GM23338 (cell line): ENCODE data around the gene NDUFA12. TPM values are rescaled to one million over a fixed set of nuclear protein-coding genes. Genes with fewer than 3 reads are reported as not detected.

Source experiments
- ATAC-seq: fragments of 200-7000 bp; cut with Tn5 transposase; 3 replicates; pipeline ENCODE4 v1.9.1; 2020
- DNase-seq: peaks from one replicate; pipeline ENCODE4 v3.0.0-alpha.2; 2015; ENCODE audit warnings: low spot score
- H2AFZ ChIP-seq: fragments of 200-600 bp; sonication (generic); 2 replicates; pipeline ENCODE4 v1.8.0; 2016; ENCODE audit warnings: antibody characterized with exemption, mild to moderate bottlenecking, moderate library complexity
- H3F3A ChIP-seq: fragments of 200-600 bp; sonication (generic); replicated peaks from 2 replicates; pipeline ENCODE4 v1.8.0; 2017; ENCODE audit warnings: antibody characterized with exemption, mixed run types, low read depth
- H3K27ac ChIP-seq: fragments of 200-600 bp; sonication (generic); 2 replicates; pipeline ENCODE4 v1.6.1; 2016; ENCODE audit warnings: low read depth
- H3K27me3 ChIP-seq: fragments of 200-600 bp; sonication (generic); 2 replicates; pipeline ENCODE4 v1.8.0; 2016; ENCODE audit warnings: mild to moderate bottlenecking, mixed run types, moderate library complexity; ENCODE audit not compliant: insufficient read depth
- H3K36me3 ChIP-seq: fragments of 200-600 bp; sonication (generic); 2 replicates; pipeline ENCODE4 v1.8.0; 2016; ENCODE audit warnings: mild to moderate bottlenecking; ENCODE audit not compliant: insufficient read depth
- H3K4me1 ChIP-seq: fragments of 200-600 bp; sonication (generic); 2 replicates; pipeline ENCODE4 v1.8.0; 2016; ENCODE audit warnings: mild to moderate bottlenecking, moderate library complexity; ENCODE audit not compliant: insufficient read depth
- H3K4me2 ChIP-seq: fragments of 200-600 bp; sonication (generic); 2 replicates; pipeline ENCODE4 v1.7.1; 2017; ENCODE audit warnings: mixed run types
- H3K4me3 ChIP-seq: fragments of 200-600 bp; sonication (generic); 2 replicates; pipeline ENCODE4 v1.6.1; 2016; ENCODE audit warnings: mixed run types
- H3K79me2 ChIP-seq: fragments of 200-600 bp; sonication (generic); replicated peaks from 2 replicates; pipeline ENCODE4 v1.8.0; 2017; ENCODE audit warnings: mild to moderate bottlenecking; ENCODE audit not compliant: insufficient read depth
- H3K9me2 ChIP-seq: fragments of 200-600 bp; sonication (generic); 2 replicates; pipeline ENCODE4 v1.8.0; 2017; ENCODE audit not compliant: insufficient read depth
- H4K20me1 ChIP-seq: fragments of 200-600 bp; sonication (generic); replicated peaks from 2 replicates; pipeline ENCODE4 v1.8.0; 2017; ENCODE audit warnings: mild to moderate bottlenecking; ENCODE audit not compliant: insufficient read depth
- H3K27ac Mint-ChIP-seq: 2 replicates; pipeline ENCODE4 v1.8.0; 2020; ENCODE audit warnings: inconsistent platforms, mild to moderate bottlenecking, moderate library complexity, mixed read lengths
- H3K27me3 Mint-ChIP-seq: 3 replicates; pipeline ENCODE4 v1.8.0; 2022; ENCODE audit warnings: low read depth, mild to moderate bottlenecking, moderate library complexity, mixed read lengths, inconsistent platforms; ENCODE audit not compliant: insufficient read depth, poor library complexity
- H3K36me3 Mint-ChIP-seq: 3 replicates; pipeline ENCODE4 v1.8.0; 2021; ENCODE audit warnings: low read depth, mild to moderate bottlenecking, inconsistent platforms, moderate library complexity, mixed read lengths
- H3K4me1 Mint-ChIP-seq: 3 replicates; pipeline ENCODE4 v1.8.0; 2020; ENCODE audit warnings: mild to moderate bottlenecking, inconsistent platforms, mixed read lengths
- H3K4me3 Mint-ChIP-seq: 3 replicates; pipeline ENCODE4 v1.8.0; 2021; ENCODE audit warnings: moderate library complexity, mild to moderate bottlenecking, inconsistent platforms, mixed read lengths
- H3K9me3 Mint-ChIP-seq: 3 replicates; pipeline ENCODE4 v1.8.0; 2020; ENCODE audit warnings: moderate library complexity, mild to moderate bottlenecking, inconsistent platforms, mixed read lengths
- CREB1 ChIP-seq: fragments of 250-450 bp; sonication (Bioruptor Pico); IDR thresholded peaks from 2 replicates; pipeline ENCODE4 v1.5.0; 2020; ENCODE audit warnings: low read depth, mild to moderate bottlenecking, moderate library complexity
- CTCF ChIP-seq, 2 experiments: fragments of 200-600 bp in 1 of 2; sonication (generic) in 1 of 2; conservative IDR thresholded peaks; 2 replicates each; pipeline versions ENCODE4 v1.5.1 to v1.6.1; 2016 to 2017; ENCODE audit warnings: antibody characterized with exemption in 2 of 2, low read depth in 2 of 2, mild to moderate bottlenecking in 2 of 2, moderate library complexity in 1 of 2
- EZH2 ChIP-seq: fragments of 200-600 bp; sonication (generic); IDR thresholded peaks from one replicate; pipeline ENCODE4 v1.8.0; 2017; ENCODE audit warnings: antibody characterized with exemption, mild to moderate bottlenecking, low read depth; ENCODE audit not compliant: unreplicated experiment
- EZH2phosphoT487 ChIP-seq: fragments of 200-600 bp; sonication (generic); IDR thresholded peaks from one replicate; pipeline ENCODE4 v1.8.1; 2018; ENCODE audit warnings: antibody characterized with exemption; ENCODE audit not compliant: unreplicated experiment
- JUNB ChIP-seq: IDR thresholded peaks from one replicate; pipeline ENCODE4 v1.6.1; 2016; ENCODE audit warnings: antibody characterized with exemption; ENCODE audit not compliant: unreplicated experiment
- NANOG ChIP-seq: IDR thresholded peaks from 2 replicates; pipeline ENCODE4 v1.6.1; 2016; ENCODE audit warnings: antibody characterized with exemption, borderline replicate concordance
- POLR2AphosphoS5 ChIP-seq: IDR thresholded peaks from 2 replicates; pipeline ENCODE4 v1.6.1; 2016; ENCODE audit warnings: antibody characterized with exemption, low read depth
- ZNF114 ChIP-seq: fragments of 250-450 bp; sonication (Bioruptor Pico); IDR thresholded peaks from 2 replicates; pipeline ENCODE4 v1.5.0; 2020; ENCODE audit warnings: mild to moderate bottlenecking, moderate library complexity
- ZNF331 ChIP-seq: fragments of 250-450 bp; sonication (Bioruptor Pico); IDR thresholded peaks from 2 replicates; pipeline ENCODE4 v1.5.0; 2020; ENCODE audit warnings: low read depth, mild to moderate bottlenecking, moderate library complexity
- ZNF462 ChIP-seq: fragments of 250-450 bp; sonication (Bioruptor Pico); IDR thresholded peaks from 2 replicates; pipeline ENCODE4 v1.5.0; 2020; ENCODE audit warnings: mild to moderate bottlenecking, moderate library complexity
- polyA plus RNA-seq: library from polyadenylated mRNA; unstranded; fragments of >200 nt; fragmentation: Nextera tagmentation; extraction: Ambion mirVana; gene quantifications from 2 replicates; pipeline ENCODE4 v1.2.1, GENCODE V29; 2016
- total RNA-seq: library from RNA; depleted of rRNA; stranded (reverse); fragments of >200 nt; shearing (Covaris generic); gene quantifications from 2 replicates; pipeline ENCODE4 v1.2.3, GENCODE V29; 2014
- TF ChIP-seq, protein P1 (sequence below): IDR thresholded peaks from 2 replicates; pipeline ENCODE4 v1.6.1; 2016; ENCODE audit warnings: antibody characterized with exemption

NDUFA12 gene
- total and polyA plus RNA-seq, 2 experiments from 2014 or later: 84.9 to 386 TPM

GRCh38 chr12:94973221-94973620 is 30.3 kb downstream of the NDUFA12 start (continued):
- TF ChIP-seq ZNF462 (CRISPR knock-in tag) (no peak), EZH2 (no peak), EZH2phosphoT487 (no peak), POLR2AphosphoS5 (no peak), NANOG (no peak), ZNF114 (CRISPR knock-in tag) (no peak), JUNB (no peak), CREB1 (CRISPR knock-in tag) (no peak), CTCF (conservative IDR thresholded peaks at IDR 0.05; ENCODE audit: low read depth in 2 of 2) (no peak)

DNA sequence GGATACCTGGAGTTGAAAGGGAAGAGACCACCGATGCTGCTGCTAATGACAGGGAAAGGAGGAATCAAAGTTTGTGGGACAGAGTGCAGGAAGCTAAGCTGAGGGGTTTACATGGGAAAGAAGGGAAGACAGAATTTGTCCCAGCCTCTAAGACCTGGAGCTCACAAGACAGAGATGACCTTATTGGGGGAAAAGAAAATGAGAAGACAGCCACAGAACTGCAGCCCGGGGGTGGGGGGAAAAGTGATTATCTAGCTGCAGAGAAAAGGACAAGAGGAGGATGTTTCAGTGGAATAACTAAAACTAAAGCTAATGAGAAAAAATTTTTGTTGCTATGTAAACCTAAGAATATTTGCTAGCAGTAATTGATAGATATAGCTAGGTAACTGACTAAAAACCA is 30.7 kb downstream of the NDUFA12 start:
- peaks cover 1% of the 10 kb centered on the region for H3K4me1 Mint-ChIP-seq
- H3K4me1 ChIP-seq: no peaks in the 10 kb centered on the region
- no peak overlapping the region for H3K27ac Mint-ChIP-seq
- no peak overlapping the region for H3K4me3 ChIP-seq
- no peaks in the 10 kb centered on the region for H3K9me3 Mint-ChIP-seq
- H3F3A ChIP-seq: no peaks in the 10 kb centered on the region
- no peak for DNase-seq
- no peaks in the 10 kb centered on the region for H3K27me3 ChIP-seq
- no peak overlapping the region for H2AFZ ChIP-seq
- no peaks in the 10 kb centered on the region for H4K20me1 ChIP-seq
- no peak for ATAC-seq
- H3K4me2 ChIP-seq: no peak overlapping the region
- no peaks in the 10 kb centered on the region; the same call in 2 of the 3 replicates for H3K36me3 Mint-ChIP-seq
- no peaks in the 10 kb centered on the region; the same call in 1 of the 2 replicates for H3K79me2 ChIP-seq
- H3K36me3 ChIP-seq: no peaks in the 10 kb centered on the region
- peaks cover 3% of the 10 kb centered on the region for H3K27me3 Mint-ChIP-seq
- H3K4me3 Mint-ChIP-seq: no peak overlapping the region
- no peak overlapping the region for H3K27ac ChIP-seq
- H3K9me2 ChIP-seq: no peaks in the 10 kb centered on the region
- TF ChIP-seq POLR2AphosphoS5: no peak
- no peak for TF ChIP-seq ZNF114 (CRISPR knock-in tag)
- TF ChIP-seq, protein P1, sequence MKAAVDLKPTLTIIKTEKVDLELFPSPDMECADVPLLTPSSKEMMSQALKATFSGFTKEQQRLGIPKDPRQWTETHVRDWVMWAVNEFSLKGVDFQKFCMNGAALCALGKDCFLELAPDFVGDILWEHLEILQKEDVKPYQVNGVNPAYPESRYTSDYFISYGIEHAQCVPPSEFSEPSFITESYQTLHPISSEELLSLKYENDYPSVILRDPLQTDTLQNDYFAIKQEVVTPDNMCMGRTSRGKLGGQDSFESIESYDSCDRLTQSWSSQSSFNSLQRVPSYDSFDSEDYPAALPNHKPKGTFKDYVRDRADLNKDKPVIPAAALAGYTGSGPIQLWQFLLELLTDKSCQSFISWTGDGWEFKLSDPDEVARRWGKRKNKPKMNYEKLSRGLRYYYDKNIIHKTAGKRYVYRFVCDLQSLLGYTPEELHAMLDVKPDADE: no peak
- TF ChIP-seq EZH2: no peak
- no peak for TF ChIP-seq ZNF331 (CRISPR knock-in tag)
- no peak for TF ChIP-seq EZH2phosphoT487
